HG02798 (cell line): ENCODE measurements around the gene BMPR2.
"Not testable (repeated sequence)": the region's sequence is repeated elsewhere in the genome, so short reads cannot be mapped to it uniquely, and the experiment has no call there.

Experiments
- ATAC-seq: cut with Tn5 transposase; IDR thresholded peaks from one replicate; pipeline ENCODE4 v1.9.1; 2021; ENCODE audit warnings: mild to moderate bottlenecking; ENCODE audit not compliant: unreplicated experiment, poor library complexity

Gene BMPR2

DNA sequence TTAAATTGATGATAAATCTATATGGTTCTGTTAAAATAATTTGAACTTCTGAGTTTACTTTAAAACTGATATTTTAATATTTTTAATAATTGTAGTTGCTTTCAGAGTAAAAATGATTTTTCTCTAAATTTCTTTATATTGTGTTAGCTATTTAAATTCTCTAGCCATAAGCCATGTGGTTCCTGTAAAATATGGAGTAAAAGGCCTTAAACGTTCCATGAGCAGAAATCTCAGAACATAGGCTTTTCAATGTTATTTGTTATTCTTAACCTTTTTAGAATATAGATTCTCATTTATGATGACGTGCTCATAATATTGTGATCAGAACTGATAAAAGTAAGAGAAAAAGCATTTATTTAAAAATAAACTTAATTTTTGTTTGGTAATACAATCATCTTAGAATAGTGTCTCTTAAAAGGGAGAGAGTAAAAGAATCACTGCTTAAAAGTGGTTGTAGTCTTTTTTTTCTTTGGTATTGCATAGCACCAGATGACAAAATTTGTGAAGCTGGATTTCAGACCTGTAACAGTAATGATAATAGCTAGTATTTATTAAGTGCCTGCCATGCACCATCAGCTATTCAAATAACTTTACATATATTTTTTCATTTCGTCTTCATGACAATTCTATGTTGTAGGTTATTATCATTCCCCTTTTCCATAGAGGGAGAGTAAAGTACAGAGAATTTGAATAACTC lies 2.7 kb downstream of the BMPR2 start:
- no peak for ATAC-seq

DNA sequence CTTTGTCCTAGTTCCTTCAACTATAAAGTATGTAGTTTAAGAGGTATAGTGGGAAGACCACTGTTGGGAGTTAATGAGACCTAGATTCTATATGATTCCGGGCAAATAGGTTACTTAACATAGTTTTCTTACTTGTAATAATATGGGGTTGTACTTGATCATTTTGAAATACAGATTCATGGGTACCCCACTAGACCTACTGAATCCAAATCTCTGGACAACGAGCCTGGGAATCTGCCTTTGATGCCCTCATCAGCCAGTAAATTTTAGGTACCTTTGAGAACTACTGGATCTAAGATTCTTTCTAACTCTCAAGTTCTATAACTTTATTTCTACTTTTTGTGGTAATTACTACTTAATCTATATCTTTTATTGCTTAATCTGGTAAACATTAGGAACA lies 6.6 kb downstream of the BMPR2 start:
- ATAC-seq, result no peak

- ATAC-seq, result not testable (repeated sequence)
Observed at GRCh38 chr2:202386495-202386894, 10.4 kb downstream of the BMPR2 start.

DNA sequence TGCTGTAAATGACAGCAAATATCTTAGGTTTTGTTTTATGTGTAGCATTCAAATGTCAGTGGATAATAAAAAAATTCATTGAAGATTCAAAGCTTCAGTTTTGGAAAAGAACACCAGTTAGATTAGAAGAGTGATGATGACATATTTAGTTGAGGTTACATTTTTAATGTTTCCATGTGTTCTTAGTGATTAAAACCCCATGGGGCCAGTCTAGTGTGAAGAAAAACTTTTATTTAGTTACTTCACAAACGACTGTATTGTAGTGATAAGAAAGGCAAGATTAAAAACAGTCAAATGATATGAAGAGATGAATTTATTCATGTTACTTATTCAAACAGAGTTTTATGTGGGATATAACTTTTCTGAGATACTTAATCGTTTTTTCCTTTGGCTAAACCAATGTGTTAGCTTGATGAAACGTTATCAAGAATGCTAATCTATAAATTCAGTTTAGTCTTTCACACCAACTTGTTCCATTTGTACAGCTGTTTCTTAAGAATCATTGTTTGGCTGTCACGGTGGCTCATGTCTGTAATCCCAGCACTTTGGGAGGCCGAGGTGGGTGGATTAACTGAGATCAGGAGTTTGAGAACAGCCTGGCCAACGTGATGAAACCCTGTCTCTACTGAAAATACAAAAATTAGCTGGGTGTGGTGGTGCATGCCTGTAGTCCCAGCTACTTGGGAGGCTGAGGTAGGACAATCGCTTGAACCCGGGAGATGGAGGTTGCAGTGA lies 11.6 kb downstream of the BMPR2 start:
- no peak for ATAC-seq

GRCh38 chr2:202400941-202401340 lies 24.8 kb downstream of the BMPR2 start:
- ATAC-seq, result peak; percentile 43

DNA sequence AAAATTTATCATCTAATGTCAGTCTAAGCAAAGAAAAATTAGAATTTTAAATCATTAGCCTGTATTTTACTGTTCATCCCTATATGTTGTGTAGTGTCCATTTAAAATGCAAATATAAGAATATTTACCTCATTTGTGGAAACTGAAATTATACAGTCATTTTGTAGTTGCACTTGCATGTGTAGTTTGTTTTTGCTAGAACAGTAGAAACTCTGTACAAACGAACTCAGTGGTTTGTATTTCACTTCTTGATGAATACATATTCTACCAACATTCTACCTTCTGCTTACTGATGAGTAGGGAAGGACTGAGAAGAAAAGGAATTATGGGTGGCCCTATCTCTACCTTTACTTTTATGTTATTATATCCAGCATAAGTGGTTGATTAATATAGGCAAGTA lies 29.7 kb downstream of the BMPR2 start:
- ATAC-seq, result no peak

- no peak for ATAC-seq
Observed at GRCh38 chr2:202406445-202406978, 30.4 kb downstream of the BMPR2 start.

GRCh38 chr2:202408546-202409140 lies 32.5 kb downstream of the BMPR2 start:
- no peak for ATAC-seq

- ATAC-seq, result no peak
Observed at GRCh38 chr2:202410092-202410491, 34.0 kb downstream of the BMPR2 start.

DNA sequence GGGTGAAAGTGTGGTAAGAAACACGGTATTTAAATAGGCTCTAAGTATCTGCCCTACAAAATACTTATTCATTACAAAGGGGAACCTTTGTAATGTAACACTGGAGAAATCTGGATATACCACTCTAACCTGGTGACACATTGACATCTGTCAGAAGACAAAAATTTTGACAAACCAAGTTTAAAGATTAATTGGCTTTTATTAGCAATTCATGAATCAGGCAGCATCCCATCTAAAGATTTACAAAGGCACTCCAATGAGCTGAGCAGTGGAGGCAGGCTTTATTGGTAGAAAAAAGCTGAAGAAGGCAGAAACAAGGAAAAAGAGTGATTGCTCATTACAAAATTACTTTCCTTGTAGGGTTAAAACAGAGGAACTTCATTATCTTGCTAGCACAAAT lies 35.0 kb downstream of the BMPR2 start:
- ATAC-seq, result no peak

GRCh38 chr2:202418027-202418426 lies 41.9 kb downstream of the BMPR2 start:
- no peak for ATAC-seq

- no peak for ATAC-seq
Observed at GRCh38 chr2:202418511-202418910, 42.4 kb downstream of the BMPR2 start.

DNA sequence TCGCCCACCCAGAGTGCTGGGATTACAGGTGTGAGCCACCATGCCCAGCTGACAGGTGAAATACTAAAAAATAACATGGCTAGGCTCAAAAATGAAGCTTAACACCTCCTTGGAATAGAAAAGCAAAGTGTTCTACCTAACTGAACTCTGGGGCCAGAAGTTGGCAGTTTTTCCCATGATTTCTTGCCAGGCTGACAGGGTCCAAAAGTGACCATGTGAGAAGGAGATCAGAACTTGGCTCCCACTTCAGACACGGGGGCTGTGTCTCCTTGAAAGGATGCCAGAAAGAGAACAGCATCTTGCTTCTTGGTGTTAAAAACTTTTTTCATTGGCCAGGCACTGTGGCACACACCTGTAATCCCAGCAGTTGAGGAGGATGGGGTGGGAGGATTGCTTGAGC lies 47.0 kb downstream of the BMPR2 start:
- ATAC-seq, result no peak

- ATAC-seq, result no peak
Observed at GRCh38 chr2:202425036-202425435, 48.9 kb downstream of the BMPR2 start.

DNA sequence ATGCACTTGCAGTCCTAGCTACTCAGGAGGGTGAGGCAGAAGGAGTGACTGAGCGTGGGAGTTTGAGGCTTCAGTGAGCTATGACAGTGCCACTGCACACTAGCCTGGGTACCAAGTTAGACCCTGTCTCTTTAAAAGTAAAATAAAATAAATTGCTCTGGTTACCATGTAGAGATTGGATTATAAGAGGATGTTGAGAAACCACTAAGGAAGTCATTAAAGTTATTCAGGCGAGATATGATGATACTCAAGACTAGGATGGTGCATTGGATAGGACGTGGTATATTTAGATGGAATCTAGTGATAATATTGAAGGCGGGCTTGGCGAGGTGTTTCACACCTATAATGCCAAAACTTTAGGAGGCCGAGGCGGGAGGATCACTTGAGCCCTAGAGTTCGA lies 50.6 kb downstream of the BMPR2 start:
- ATAC-seq, result no peak

- ATAC-seq, result no peak
Observed at GRCh38 chr2:202429164-202429980, 53.2 kb downstream of the BMPR2 start.

- no peak for ATAC-seq
Observed at GRCh38 chr2:202432776-202433175, 56.6 kb downstream of the BMPR2 start.

DNA sequence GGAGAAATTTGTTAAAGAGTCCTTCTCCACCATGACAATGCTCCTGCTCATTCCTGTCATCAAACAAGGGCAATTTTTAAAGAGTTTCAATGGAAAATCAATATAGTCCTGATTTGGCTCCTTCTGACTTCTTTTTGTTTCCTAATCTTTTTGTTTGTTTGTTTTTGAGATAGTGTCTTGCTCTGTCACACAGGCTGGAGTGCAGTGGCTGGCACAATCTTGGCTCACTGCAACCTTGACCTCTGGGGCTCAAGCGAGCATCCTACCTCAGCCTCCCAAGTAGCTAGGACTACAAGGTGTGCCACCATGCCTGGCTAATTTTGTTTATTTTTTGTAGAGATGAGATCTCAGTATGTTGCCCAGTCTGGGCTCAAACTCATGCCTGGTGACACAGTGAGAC lies 58.3 kb downstream of the BMPR2 start:
- ATAC-seq, result no peak

DNA sequence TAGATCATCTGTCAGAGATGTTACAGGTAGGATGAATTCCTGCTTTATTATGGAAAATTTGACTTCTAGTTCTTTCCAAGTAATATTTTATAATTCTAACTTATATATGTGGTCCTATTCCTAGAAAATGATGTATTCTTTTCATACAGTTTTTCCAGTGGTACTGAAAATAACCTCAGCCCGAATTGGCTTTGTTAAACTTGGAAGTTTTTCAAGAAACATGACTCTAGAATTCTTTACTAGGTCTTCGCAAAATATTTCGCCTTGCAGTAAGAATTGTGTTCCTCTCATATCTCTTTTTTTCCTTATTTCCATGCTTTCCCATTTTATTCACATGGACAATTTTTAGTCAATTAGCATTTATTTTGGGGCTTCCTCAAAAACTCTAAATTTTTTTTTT lies 60.5 kb downstream of the BMPR2 start:
- ATAC-seq, result no peak

GRCh38 chr2:202440117-202440516 lies 64.0 kb downstream of the BMPR2 start:
- ATAC-seq, result not testable (repeated sequence)

GRCh38 chr2:202442882-202443281 lies 66.8 kb downstream of the BMPR2 start:
- no peak for ATAC-seq
